ENCODE results near the gene HNMT. TPM values are rescaled to one million over a fixed set of nuclear protein-coding genes. Genes with fewer than 3 reads are reported as not detected.

HNMT gene
- total and polyA plus RNA-seq, 2 of the 13 experiments (the other 11 are each of a cell fraction or from before 2014, with no cell fraction given): 279 to 309 TPM

DNA sequence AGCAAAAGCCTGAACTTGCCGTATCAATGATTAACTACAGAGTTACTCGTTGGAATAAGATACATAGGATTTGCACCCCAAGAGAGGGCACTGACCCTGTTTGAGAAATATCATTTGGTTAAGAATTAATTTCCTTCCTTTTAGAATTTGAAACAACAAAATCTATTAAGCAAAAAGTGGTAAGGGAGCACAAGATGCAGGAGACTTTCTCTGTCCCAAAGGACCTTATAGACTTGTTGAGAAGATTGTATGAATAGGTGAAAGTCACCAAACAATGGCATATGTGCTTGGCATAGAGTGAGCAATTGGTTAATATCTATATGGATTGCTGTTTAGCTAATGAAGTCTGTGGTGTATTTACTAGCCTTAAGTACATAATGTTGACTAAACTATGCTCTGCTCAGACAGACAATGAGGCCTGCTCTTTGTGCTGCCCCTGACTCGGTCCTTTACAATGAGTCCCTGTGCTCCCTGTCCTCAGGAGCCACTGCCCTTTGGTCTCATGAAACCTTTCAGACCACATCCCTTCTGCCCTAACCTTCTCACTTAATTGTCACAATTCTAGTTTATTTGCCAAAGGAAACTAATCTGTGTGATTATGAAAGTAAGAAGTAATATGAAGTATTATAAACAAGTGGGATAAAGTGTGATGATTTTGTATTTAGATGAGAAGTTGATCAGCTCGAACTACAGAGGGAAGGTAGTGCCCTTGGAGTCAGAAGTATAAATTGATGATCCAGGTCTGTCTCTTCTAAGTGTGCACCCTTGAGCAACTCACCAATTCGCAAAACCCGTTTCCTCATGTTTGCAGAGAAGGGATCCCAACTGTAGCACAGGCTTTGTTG lies 21.2 kb upstream of the HNMT start (continued):
- TF ChIP-seq PHB2 (IDR thresholded peaks at IDR 0.05; ENCODE audit: partially characterized antibody) (no peak), SOX6 (IDR thresholded peaks at IDR 0.05) (no peak), SOX6 (CRISPR knock-in tag; IDR thresholded peaks at IDR 0.05) (peak; percentile 99), DR1 (CRISPR knock-in tag; IDR thresholded peaks at IDR 0.05) (no peak), ZBTB7B (CRISPR knock-in tag; IDR thresholded peaks at IDR 0.05) (0 out of 2 replicates have a peak, but pooled peaks have one; percentile 41), KDM5A (IDR thresholded peaks at IDR 0.05; ENCODE audit: borderline replicate concordance, low read length) (peak; percentile 52; the same call in 1 of the 2 replicates), ZNF180 (CRISPR knock-in tag; IDR thresholded peaks at IDR 0.05; ENCODE audit: borderline replicate concordance, low read depth) (no peak), RXRA (CRISPR knock-in tag; IDR thresholded peaks at IDR 0.05) (peak; percentile 99), ONECUT2 (CRISPR knock-in tag; IDR thresholded peaks at IDR 0.05) (0 out of 2 replicates have a peak, but pooled peaks have one; percentile 40), ZNF383 (CRISPR knock-in tag; IDR thresholded peaks at IDR 0.05; ENCODE audit: borderline replicate concordance) (no peak), ATAD3A (CRISPR knock-in tag; IDR thresholded peaks at IDR 0.05) (no peak), ZNF253 (CRISPR knock-in tag; IDR thresholded peaks at IDR 0.05; ENCODE audit: borderline replicate concordance) (no peak), ZNF326 (CRISPR knock-in tag; IDR thresholded peaks at IDR 0.05; ENCODE audit: borderline replicate concordance) (no peak), ISX (CRISPR knock-in tag; conservative IDR thresholded peaks at IDR 0.05) (no peak), ZNF720 (CRISPR knock-in tag; IDR thresholded peaks at IDR 0.05) (no peak), MIER2 (CRISPR knock-in tag; IDR thresholded peaks at IDR 0.05) (no peak), ZNF446 (CRISPR knock-in tag; IDR thresholded peaks at IDR 0.05) (no peak)
- TF ChIP-seq, protein P1, sequence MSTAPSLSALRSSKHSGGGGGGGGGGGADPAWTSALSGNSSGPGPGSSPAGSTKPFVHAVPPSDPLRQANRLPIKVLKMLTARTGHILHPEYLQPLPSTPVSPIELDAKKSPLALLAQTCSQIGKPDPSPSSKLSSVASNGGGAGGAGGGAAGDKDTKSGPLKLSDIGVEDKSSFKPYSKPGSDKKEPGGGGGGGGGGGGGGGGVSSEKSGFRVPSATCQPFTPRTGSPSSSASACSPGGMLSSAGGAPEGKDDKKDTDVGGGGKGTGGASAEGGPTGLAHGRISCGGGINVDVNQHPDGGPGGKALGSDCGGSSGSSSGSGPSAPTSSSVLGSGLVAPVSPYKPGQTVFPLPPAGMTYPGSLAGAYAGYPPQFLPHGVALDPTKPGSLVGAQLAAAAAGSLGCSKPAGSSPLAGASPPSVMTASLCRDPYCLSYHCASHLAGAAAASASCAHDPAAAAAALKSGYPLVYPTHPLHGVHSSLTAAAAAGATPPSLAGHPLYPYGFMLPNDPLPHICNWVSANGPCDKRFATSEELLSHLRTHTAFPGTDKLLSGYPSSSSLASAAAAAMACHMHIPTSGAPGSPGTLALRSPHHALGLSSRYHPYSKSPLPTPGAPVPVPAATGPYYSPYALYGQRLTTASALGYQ (CRISPR knock-in tag; IDR thresholded peaks at IDR 0.05): peak; percentile 82
- TF ChIP-seq, protein P2, sequence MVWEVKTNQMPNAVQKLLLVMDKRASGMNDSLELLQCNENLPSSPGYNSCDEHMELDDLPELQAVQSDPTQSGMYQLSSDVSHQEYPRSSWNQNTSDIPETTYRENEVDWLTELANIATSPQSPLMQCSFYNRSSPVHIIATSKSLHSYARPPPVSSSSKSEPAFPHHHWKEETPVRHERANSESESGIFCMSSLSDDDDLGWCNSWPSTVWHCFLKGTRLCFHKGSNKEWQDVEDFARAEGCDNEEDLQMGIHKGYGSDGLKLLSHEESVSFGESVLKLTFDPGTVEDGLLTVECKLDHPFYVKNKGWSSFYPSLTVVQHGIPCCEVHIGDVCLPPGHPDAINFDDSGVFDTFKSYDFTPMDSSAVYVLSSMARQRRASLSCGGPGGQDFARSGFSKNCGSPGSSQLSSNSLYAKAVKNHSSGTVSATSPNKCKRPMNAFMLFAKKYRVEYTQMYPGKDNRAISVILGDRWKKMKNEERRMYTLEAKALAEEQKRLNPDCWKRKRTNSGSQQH (CRISPR knock-in tag; IDR thresholded peaks at IDR 0.05; ENCODE audit: low read depth): peak; percentile 60; the same call in 1 of the 2 replicates
- TF ChIP-seq, protein P3, sequence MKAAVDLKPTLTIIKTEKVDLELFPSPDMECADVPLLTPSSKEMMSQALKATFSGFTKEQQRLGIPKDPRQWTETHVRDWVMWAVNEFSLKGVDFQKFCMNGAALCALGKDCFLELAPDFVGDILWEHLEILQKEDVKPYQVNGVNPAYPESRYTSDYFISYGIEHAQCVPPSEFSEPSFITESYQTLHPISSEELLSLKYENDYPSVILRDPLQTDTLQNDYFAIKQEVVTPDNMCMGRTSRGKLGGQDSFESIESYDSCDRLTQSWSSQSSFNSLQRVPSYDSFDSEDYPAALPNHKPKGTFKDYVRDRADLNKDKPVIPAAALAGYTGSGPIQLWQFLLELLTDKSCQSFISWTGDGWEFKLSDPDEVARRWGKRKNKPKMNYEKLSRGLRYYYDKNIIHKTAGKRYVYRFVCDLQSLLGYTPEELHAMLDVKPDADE (CRISPR knock-in tag; IDR thresholded peaks at IDR 0.05): no peak
- TF ChIP-seq, protein P4, sequence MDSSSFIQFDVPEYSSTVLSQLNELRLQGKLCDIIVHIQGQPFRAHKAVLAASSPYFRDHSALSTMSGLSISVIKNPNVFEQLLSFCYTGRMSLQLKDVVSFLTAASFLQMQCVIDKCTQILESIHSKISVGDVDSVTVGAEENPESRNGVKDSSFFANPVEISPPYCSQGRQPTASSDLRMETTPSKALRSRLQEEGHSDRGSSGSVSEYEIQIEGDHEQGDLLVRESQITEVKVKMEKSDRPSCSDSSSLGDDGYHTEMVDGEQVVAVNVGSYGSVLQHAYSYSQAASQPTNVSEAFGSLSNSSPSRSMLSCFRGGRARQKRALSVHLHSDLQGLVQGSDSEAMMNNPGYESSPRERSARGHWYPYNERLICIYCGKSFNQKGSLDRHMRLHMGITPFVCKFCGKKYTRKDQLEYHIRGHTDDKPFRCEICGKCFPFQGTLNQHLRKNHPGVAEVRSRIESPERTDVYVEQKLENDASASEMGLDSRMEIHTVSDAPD (CRISPR knock-in tag; IDR thresholded peaks at IDR 0.05): peak; percentile 72; the same call in 1 of the 2 replicates

Data from HepG2 (cell line).